HG02973 (cell line): Measurements from ENCODE around the gene BCL11A.

Source experiments
- ATAC-seq: cut with Tn5 transposase; IDR thresholded peaks from one replicate; pipeline ENCODE4 v1.9.1; 2021; ENCODE audit warnings: moderate library complexity; ENCODE audit not compliant: unreplicated experiment

Gene BCL11A

GRCh38 chr2:60488291-60488690 is 65.2 kb downstream of the BCL11A start:
- peak; percentile 81 for ATAC-seq

- ATAC-seq = no peak
Observed at GRCh38 chr2:60487174-60487573, 66.3 kb downstream of the BCL11A start.

GRCh38 chr2:60486551-60486950 is 66.9 kb downstream of the BCL11A start:
- ATAC-seq = no peak

- no peak for ATAC-seq
Observed at GRCh38 chr2:60486067-60486466, 67.4 kb downstream of the BCL11A start.

- no peak for ATAC-seq
Observed at GRCh38 chr2:60485550-60485949, 67.9 kb downstream of the BCL11A start.

GRCh38 chr2:60485055-60485454 is 68.4 kb downstream of the BCL11A start:
- ATAC-seq = no peak

- no peak for ATAC-seq
Observed at GRCh38 chr2:60484133-60484645, 69.3 kb downstream of the BCL11A start.

- no peak for ATAC-seq
Observed at GRCh38 chr2:60483401-60483800, 70.1 kb downstream of the BCL11A start.

- no peak for ATAC-seq
Observed at GRCh38 chr2:60482222-60482621, 71.2 kb downstream of the BCL11A start.

GRCh38 chr2:60481257-60481656 is 72.2 kb downstream of the BCL11A start:
- no peak for ATAC-seq

GRCh38 chr2:60480089-60480773 is 73.2 kb downstream of the BCL11A start:
- no peak for ATAC-seq

- no peak for ATAC-seq
Observed at GRCh38 chr2:60479226-60480088, 74.0 kb downstream of the BCL11A start.

GRCh38 chr2:60478660-60479059 is 74.8 kb downstream of the BCL11A start:
- ATAC-seq = no peak

GRCh38 chr2:60476206-60476954 is 77.1 kb downstream of the BCL11A start:
- ATAC-seq = no peak

- no peak for ATAC-seq
Observed at GRCh38 chr2:60475123-60475830, 78.2 kb downstream of the BCL11A start.

GRCh38 chr2:60474301-60474700 is 79.2 kb downstream of the BCL11A start:
- ATAC-seq = no peak

GRCh38 chr2:60473546-60473945 is 79.9 kb downstream of the BCL11A start:
- no peak for ATAC-seq

GRCh38 chr2:60472663-60473289 is 80.7 kb downstream of the BCL11A start:
- no peak for ATAC-seq

- ATAC-seq = no peak
Observed at GRCh38 chr2:60472041-60472440, 81.4 kb downstream of the BCL11A start.

- ATAC-seq = no peak
Observed at GRCh38 chr2:60470340-60470739, 83.1 kb downstream of the BCL11A start.
